ENCODE measurements around the gene RAB20. TPM values are rescaled to one million over a fixed set of nuclear protein-coding genes. Genes with fewer than 3 reads are reported as not detected.

Gene RAB20
- total RNA-seq, 1 experiment from 2014 or later = 12.3 TPM

- Histone ChIP-seq H4K5ac (ENCODE audit: insufficient read length, low read depth, low read length) (no peak overlapping the region), H3K27ac (ENCODE audit: insufficient read length, low read depth, low read length) (no peak overlapping the region), H3K4me1 (ENCODE audit: insufficient read depth, low read length) (peaks cover 3% of the 10 kb centered on the region; the same call in 1 of the 2 replicates), H3K23me2 (ENCODE audit: insufficient read length, low read depth, low read length, poor library complexity, severe bottlenecking) (no peaks in the 10 kb centered on the region), H3K79me2 (ENCODE audit: insufficient read depth, low read length) (0 out of 2 replicates have a peak, but pooled peaks cover 4% of the 10 kb centered on the region), H3K4me2 (ENCODE audit: insufficient read depth, insufficient read length, low read length) (no peak overlapping the region), H3K18ac (ENCODE audit: insufficient read length, low read depth, low read length) (no peak overlapping the region), H3K23ac (ENCODE audit: insufficient read length, low read depth, low read length) (no peak overlapping the region), H3K27me3 (ENCODE audit: insufficient read depth, low read length) (no peaks in the 10 kb centered on the region), H3K9me3 (ENCODE audit: control insufficient read depth, low read depth, low read length) (peaks cover 4% of the 10 kb centered on the region), H2AFZ (ENCODE audit: low read length) (no peak overlapping the region), H2BK20ac (ENCODE audit: low read depth, low read length, poor library complexity, severe bottlenecking) (no peak overlapping the region), H2BK12ac (ENCODE audit: insufficient read length, low read depth, low read length) (no peak overlapping the region), H3K79me1 (ENCODE audit: insufficient read depth, low read depth, low read length, poor library complexity, severe bottlenecking) (peaks cover 2% of the 10 kb centered on the region), H2BK120ac (ENCODE audit: low read depth, low read length, poor library complexity, severe bottlenecking) (no peak overlapping the region), H2BK15ac (ENCODE audit: low read depth, low read length) (no peak overlapping the region), H3K9ac (ENCODE audit: extremely low read depth, insufficient read length, low read length) (no peak overlapping the region), H3K14ac (ENCODE audit: insufficient read depth, low read length) (no peak overlapping the region; the same call in 1 of the 2 replicates), H3K56ac (ENCODE audit: insufficient read length, low read depth, low read length) (no peak overlapping the region), H4K8ac (replicated peaks; ENCODE audit: insufficient read length, low read depth, low read length) (peak overlapping the region; percentile 61), H2BK5ac (ENCODE audit: insufficient read length, low read length) (no peak overlapping the region), H4K20me1 (ENCODE audit: control insufficient read depth, insufficient read depth, insufficient read length) (no peaks in the 10 kb centered on the region), H2AK5ac (ENCODE audit: insufficient read length, low read length) (no peak overlapping the region), H3T11ph (ENCODE audit: low read length) (no peak overlapping the region), H3K4ac (ENCODE audit: low read depth, low read length) (no peak overlapping the region), H4K91ac (ENCODE audit: insufficient read length, low read depth, low read length) (no peak overlapping the region)
- peak overlapping the region in 2 of 3 experiments; percentile 44 to 53; a peak in 1 of 7 replicates for H3K27ac Mint-ChIP-seq
- H3K4me3 Mint-ChIP-seq = no peak overlapping the region
- peaks cover 8 to 20% (median 16%) of the 10 kb centered on the region in 3 experiments for H3K36me3 Mint-ChIP-seq (ENCODE audit: insufficient read depth in 1 of 3, low read depth in 3 of 3)
- peaks cover 2 to 8% of the 10 kb centered on the region in 2 experiments; a peak in 2 of 4 replicates for H3K4me1 Mint-ChIP-seq
- peaks cover 12 to 14% of the 10 kb centered on the region in 2 experiments for H3K9me3 Mint-ChIP-seq
- no CpG with 5 or more reads among the region's 15 CpGs for WGBS (ENCODE audit: extremely low coverage, insufficient read length, low lambda C conversion rate)
- no peaks in the 10 kb centered on the region; the same call in 1 of the 2 replicates for H3K27me3 Mint-ChIP-seq (ENCODE audit: low read depth)
- DNase-seq = no peak
- TF ChIP-seq CTCF (conservative IDR thresholded peaks at IDR 0.05) = no peak
Measured at GRCh38 chr13:110540871-110541525, 20.5 kb downstream of the RAB20 start.
